GM12891 (cell line): ENCODE data around the gene RCBTB2.

Source experiments
- DNase-seq: peaks from one replicate; pipeline ENCODE4 v3.0.0; 2011; ENCODE audit warnings: low spot score; ENCODE audit not compliant: insufficient read length
- FAIRE-seq: peaks from 2 replicates; lab custom pipeline; 2011; peaks lifted over from hg19 to GRCh38; lab: Jason Lieb, UNC
- PAX5 ChIP-seq: IDR thresholded peaks from 2 replicates; pipeline ENCODE4 v1.6.1; 2011; ENCODE audit warnings: low read length, moderate library complexity, mild to moderate bottlenecking; ENCODE audit not compliant: insufficient read depth, severe bottlenecking
- POLR2A ChIP-seq: IDR thresholded peaks from 2 replicates; pipeline ENCODE4 v1.6.1; 2011; ENCODE audit warnings: low read depth, low read length, control low read depth
- POLR2AphosphoS5 ChIP-seq: IDR thresholded peaks from 2 replicates; pipeline ENCODE4 v1.6.1; 2011; ENCODE audit warnings: low read depth, low read length, control low read depth
- POU2F2 ChIP-seq: IDR thresholded peaks from 2 replicates; pipeline ENCODE4 v1.6.1; 2011; ENCODE audit warnings: low read depth, mild to moderate bottlenecking, control low read depth, low read length, moderate library complexity
- SPI1 ChIP-seq: IDR thresholded peaks from 2 replicates; pipeline ENCODE4 v1.6.1; 2011; ENCODE audit warnings: low read depth, low read length, control low read depth
- TAF1 ChIP-seq: IDR thresholded peaks from 2 replicates; pipeline ENCODE4 v1.6.1; 2011; ENCODE audit warnings: low read depth, low read length, control low read depth

Gene RCBTB2

DNA sequence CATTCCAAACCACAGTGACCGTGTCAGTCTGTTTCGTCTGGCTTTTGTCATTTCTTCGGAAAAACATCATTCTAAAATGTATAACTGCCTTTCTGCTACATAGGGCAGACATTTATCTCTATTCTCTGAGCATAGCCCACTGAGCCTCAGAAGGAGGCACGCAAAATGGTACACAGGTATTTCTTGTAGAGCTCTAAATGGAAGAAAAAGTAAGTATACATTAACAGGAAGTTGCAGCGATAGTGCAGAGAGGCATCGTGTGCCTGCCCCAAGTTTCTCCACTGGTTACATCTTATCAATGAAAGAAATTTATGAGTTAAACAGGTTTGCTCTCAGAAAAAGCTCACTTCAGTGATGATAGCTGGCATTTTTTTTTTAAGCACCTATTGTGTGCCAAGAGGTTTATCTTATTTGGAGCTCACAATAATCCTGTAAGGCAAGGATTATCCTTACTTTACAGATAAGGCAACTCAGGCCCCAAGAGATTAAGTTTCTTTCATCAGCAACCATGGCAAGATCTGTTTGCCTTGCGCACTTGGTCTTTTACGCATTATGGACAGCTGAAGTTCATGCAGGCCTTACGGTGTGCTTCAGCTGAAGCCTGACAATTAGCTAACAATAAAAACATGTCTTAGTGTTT lies 1.2 kb upstream of the RCBTB2 start:
- FAIRE-seq (no peak), DNase-seq (no peak)
- TF ChIP-seq TAF1 (no peak), PAX5 (no peak), POLR2AphosphoS5 (no peak)

DNA sequence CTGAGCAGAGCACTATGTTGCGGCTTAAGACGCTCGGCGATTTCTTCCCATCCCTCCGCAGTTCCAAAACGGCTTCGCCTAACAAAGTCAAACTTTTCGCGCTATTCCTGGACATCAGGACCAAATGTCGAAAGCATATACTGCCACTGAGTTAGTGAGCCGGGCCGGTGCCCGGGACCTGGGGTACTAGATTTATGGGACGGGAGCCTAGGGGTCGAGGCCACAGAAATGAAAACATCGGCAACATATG lies 699 bp downstream of the RCBTB2 start:
- no peak for DNase-seq
- FAIRE-seq: no peak
- TF ChIP-seq TAF1: no peak
- TF ChIP-seq POU2F2: no peak
- no peak for TF ChIP-seq POLR2A
- TF ChIP-seq SPI1: no peak
- no peak for TF ChIP-seq POLR2AphosphoS5
- no peak for TF ChIP-seq PAX5

DNA sequence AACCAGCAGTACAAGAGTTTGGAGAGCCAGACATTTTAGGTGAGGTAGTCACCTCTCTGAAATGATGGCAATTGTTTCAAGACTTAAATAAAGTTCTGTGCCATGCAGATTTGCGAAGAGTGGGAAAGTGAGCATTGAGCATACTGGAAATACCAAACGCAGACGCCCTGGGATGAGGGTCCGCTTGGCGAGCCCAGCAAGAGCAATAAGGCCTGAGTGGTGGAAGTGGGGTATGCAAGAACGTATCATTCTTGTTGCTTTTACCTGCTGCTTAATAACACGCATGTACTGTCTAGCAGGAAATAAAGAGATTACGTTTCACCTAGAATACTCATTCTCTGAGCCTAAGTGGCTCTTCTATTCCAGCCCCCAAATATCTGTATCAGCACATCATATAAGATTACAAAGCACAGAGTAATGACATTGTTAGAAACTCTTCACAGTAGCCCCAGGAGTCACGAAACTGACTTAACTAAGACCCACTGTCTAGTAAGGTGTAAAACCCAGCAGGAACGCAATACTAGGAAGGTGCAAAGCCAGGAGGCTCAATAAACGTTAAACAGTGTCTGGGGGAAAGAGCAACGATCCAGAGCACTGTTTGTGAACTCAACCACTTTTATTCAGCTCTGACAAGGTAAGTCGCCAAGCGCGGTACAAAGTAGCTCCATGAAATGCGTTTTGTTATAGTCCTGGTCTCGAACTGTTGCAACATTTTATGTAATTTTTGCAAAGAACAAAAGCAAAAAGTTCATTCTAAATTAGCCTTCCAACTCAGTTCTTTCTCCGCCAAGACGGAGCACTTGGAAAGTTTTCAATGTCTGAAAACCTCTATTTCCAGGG lies 1.2 kb downstream of the RCBTB2 start:
- TF ChIP-seq TAF1 (no peak), PAX5 (no peak), POLR2A (peak; percentile 54; the same call in 1 of the 2 replicates)
- FAIRE-seq (peak; percentile 83), DNase-seq (no peak)

DNA sequence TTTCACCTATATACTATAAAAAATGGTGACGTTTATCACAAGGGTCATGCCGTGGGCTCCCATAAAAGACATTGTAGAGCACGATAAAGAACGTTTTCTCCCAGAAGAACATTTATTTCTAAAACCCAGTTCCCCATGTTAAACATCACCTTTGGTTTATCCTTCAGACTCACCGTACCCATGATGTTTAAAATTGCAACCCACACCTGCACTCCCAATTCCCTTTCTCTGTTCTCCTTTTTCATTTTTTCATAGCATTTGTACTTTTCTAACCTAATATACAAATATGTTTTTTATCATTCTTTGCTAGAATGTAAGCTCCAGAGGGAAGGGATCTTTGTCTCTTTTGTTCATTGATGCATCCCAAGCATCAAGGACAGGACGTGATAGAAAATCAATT lies 2.0 kb downstream of the RCBTB2 start:
- peak; percentile 41 for FAIRE-seq
- TF ChIP-seq SPI1 (peak; percentile 96), POU2F2 (no peak), POLR2AphosphoS5 (no peak), TAF1 (no peak), POLR2A (no peak), PAX5 (no peak)
- no peak for DNase-seq

DNA sequence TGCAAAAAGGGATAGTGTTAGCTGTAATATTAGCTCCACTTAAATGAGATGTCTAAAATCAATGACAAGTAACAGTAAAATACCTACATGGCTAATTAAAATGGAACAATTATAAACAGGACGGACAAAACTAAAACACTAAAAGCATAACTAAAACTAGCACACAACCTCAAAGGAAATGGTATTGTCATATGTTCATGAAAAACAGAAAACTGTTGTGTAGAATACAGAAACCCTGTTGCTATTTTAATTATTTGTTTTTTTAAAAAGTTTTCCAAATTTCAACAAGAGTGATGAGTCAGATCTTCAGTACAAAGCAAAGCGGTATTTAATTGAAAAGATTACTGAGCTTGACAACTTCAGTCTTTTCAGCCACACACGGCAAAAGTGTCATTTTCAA lies 4.2 kb downstream of the RCBTB2 start:
- DNase-seq (no peak), FAIRE-seq (peak; percentile 75)
- TF ChIP-seq POU2F2 (no peak), POLR2A (no peak), POLR2AphosphoS5 (no peak), TAF1 (no peak), PAX5 (no peak), SPI1 (no peak)

DNA sequence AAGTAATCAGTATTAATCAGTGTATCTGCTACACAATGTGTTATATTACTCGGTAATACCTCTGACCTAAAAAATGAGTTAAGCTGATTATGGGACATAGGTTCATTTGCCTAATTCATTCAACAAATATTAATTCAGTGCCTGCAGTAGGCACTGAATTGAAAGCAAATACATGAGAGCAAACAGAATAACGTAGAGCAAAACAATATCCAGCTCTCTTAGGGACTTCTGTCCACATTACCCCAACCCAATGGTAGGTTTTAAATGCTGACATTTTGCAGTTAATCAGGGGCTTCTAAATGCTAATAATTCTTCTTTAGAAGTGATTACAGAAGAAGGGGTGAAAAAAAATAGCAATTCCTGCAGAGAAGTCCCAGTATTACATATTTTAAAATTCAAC lies 4.9 kb downstream of the RCBTB2 start:
- no peak for TF ChIP-seq POLR2A
- no peak for TF ChIP-seq SPI1
- no peak for TF ChIP-seq TAF1
- no peak for TF ChIP-seq POLR2AphosphoS5
- no peak for TF ChIP-seq POU2F2
- no peak for TF ChIP-seq PAX5
- no peak for DNase-seq
- FAIRE-seq: no peak

DNA sequence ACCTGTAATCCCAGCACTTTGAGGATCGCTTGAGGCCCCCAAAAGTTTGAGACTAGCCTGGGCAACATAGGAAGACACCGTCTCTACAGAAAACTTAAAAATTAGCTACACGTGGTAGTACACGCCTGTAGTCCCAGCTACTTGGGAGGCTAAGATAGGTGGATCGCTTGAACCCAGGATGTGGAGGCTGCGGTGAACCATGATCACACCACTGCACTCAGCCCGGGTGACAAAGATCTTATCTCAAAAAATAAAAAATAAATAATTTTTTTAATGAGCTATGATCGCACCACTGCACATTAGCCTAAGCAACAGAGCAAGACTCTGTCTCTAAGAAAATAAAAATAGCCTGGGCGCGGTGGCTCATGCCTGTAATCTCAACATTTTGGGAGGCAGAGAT lies 6.6 kb downstream of the RCBTB2 start:
- FAIRE-seq: no peak
- no peak for DNase-seq
- TF ChIP-seq SPI1 (no peak), PAX5 (no peak), POLR2AphosphoS5 (no peak), TAF1 (no peak)

DNA sequence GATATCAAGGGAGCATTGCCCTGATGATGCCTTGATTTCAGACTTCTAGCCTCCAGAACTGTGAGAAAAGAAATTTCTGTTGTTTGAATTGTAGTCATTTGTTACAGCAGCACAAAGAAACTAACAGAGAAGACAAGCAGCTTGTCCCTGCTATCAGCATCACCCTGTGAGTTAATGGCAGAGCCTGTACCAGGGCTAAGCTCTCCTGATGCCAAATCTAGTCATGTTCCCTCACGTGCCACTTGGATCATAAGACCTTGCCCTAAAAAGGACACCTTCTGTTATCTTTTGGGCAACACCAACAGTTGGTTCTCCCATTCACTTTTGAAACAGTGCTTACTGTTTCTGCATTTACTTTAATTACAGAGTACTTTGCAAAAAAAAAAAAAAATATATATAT lies 14.8 kb downstream of the RCBTB2 start:
- TF ChIP-seq PAX5 (no peak), POLR2AphosphoS5 (no peak), POU2F2 (no peak), TAF1 (no peak), POLR2A (no peak), SPI1 (no peak)
- FAIRE-seq (peak; percentile 67), DNase-seq (no peak)

DNA sequence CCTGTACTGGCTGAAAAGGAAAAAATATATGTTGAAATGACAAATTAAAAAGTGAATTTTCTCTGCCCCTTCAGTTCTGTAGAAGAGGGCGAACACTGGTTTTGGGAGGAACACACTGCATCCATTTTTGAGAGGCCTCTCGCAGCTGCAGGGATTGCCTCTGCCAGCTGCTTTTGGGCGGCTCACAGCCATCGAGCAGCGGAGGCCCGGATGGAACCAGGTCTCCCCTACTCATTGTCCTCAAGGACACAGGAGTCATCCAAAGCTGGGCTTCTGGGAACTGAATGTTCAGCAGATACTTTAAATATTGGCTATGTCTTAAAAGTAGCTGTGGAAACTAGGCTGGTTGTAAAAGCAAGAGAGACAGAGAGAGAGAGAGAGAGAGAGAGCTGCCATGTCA lies 17.1 kb downstream of the RCBTB2 start:
- DNase-seq (no peak), FAIRE-seq (no peak)
- no peak for TF ChIP-seq TAF1
- TF ChIP-seq POLR2AphosphoS5: no peak
- TF ChIP-seq SPI1: no peak
- no peak for TF ChIP-seq PAX5
- no peak for TF ChIP-seq POU2F2
- TF ChIP-seq POLR2A: no peak

DNA sequence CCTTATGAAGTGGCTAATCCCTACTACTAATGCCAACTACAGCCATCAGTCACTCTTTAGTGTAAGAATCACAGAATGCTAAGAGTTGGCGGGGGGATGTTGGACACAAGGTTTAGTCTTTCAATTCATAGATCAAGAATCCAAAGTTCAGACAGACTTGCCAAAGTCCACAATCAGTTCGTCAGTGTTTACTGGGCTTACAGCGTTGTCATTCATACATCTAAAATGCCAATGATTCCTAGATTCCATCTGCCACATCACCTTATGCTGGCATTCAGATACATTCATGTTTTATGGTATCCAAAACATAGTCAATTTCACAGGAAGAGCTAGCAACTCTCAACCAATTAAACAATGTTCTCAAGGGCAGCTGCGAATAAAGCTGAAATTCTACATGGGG lies 18.1 kb downstream of the RCBTB2 start:
- FAIRE-seq (peak; percentile 57), DNase-seq (no peak)
- no peak for TF ChIP-seq POU2F2
- no peak for TF ChIP-seq SPI1
- no peak for TF ChIP-seq POLR2AphosphoS5
- TF ChIP-seq POLR2A: no peak
- no peak for TF ChIP-seq TAF1
- no peak for TF ChIP-seq PAX5
